GM11168 (cell line): Measurements from ENCODE around the gene POLN.

Source experiments
- in situ Hi-C: fragments of 300-500 bp; cut with MboI; formaldehyde crosslinking; loops from one replicate; pipeline ENCODE4 v1.12.0; 2022; ENCODE audit warnings: low sequenced_read_pairs; ENCODE audit not compliant: unreplicated experiment

The POLN gene

GRCh38 chr4:2127609-2128332, 114.2 kb downstream of the POLN start:
- in situ Hi-C loops, result no loop called here

GRCh38 chr4:2126309-2127043, 115.4 kb downstream of the POLN start:
- in situ Hi-C loops, result no loop called here

GRCh38 chr4:2125831-2126230, 116.1 kb downstream of the POLN start:
- in situ Hi-C loops, result no loop called here

DNA sequence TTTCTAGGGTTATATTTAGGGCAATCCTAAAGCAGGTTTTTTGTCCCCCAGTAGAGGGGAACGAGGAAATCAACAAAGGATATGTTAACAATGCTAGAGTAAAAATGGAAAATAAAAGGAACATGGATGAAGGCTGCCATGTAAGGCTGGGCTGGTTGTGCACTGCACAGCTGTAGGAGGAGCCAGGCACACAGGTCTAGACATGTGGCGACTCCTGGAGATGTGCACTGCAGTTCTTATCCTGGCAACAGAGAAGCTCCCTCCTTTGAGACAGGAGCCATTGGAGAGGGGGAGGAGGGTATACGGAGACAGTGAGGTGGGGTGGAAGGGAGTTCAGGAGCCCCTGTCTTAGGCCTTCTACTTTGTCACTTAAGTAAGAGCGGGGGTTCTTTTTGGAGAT, 116.9 kb downstream of the POLN start:
- in situ Hi-C loops, result no loop called here

GRCh38 chr4:2116687-2117400, 125.1 kb downstream of the POLN start:
- in situ Hi-C loops, result no loop called here

GRCh38 chr4:2105559-2105958, 136.4 kb downstream of the POLN start:
- in situ Hi-C loops, result no loop called here

- in situ Hi-C loops, result no loop called here
Measured at GRCh38 chr4:2104556-2105345, 137.2 kb downstream of the POLN start.

DNA sequence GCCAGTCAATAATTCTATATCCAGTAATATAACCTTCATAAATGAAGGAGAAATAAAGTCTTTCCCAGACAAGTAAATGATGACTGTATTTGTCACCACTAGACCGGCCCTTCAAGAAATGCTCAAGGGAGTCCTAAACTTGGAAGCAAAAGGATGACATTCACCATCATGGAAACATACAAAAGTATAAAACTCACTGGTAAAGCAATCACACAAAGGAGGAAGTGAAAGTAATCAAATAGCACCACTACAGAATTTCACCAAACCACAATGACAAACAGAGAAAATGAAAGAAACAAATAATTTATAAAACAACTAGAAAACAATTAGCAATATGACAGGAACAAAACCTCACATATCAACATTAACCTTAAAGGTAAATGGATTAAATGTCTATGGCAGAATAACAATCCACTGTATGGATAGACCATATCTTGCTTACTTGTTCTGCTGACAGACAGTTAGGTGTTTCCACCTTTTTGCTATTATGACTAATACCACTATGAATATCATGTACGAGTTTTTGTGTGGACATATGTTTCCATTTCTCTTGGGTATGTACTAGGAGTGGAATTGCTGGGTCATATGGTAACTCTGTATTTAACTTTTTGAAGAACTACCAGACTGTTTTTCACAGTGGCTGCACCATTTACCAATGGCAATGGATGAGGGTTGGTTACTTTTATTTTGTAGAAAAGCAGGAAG, 137.9 kb downstream of the POLN start:
- in situ Hi-C loops, result no loop called here

GRCh38 chr4:2103127-2103842, 138.6 kb downstream of the POLN start:
- in situ Hi-C loops, result no loop called here

GRCh38 chr4:2102045-2102883, 139.7 kb downstream of the POLN start:
- in situ Hi-C loops, result no loop called here

DNA sequence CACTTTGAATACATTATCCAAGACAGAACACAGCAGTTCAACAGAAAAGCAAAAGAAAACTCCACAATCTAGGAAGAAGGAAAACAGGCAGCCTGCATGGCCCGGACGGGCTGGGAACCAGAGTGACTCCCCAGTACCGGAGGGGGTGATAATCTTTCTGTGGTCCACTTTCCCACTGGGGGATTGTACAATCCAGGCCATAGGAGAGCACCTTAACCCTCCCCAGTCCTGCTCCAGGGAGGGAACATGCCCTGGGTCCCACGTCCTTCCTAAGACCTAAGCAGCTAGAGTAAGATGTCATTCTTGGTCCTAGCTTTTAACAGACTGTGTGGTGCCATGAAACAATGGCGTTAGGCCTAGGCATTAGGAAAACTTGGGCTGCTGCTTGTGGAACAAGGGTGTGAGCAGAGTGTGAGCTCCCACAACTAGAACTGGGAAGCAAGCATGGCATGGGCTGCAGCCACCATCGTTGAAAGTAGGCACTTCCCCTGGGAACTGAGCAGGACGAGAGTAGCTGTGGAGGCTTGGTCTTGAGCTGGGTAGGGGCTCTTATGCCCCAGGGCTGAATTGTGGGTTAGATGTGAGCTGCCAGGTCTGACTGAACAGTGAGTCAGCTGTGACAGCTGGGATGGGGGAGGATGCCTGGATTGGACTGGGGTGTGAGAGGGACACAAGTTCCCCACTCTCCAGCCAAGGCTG, 140.4 kb downstream of the POLN start:
- in situ Hi-C loops, result no loop called here

- in situ Hi-C loops, result no loop called here
Measured at GRCh38 chr4:2096073-2096609, 145.8 kb downstream of the POLN start.

GRCh38 chr4:2095236-2096072, 146.5 kb downstream of the POLN start:
- in situ Hi-C loops, result no loop called here

- in situ Hi-C loops, result no loop called here
Measured at GRCh38 chr4:2094545-2094944, 147.4 kb downstream of the POLN start.

GRCh38 chr4:2093265-2093664, 148.7 kb downstream of the POLN start:
- in situ Hi-C loops, result no loop called here

DNA sequence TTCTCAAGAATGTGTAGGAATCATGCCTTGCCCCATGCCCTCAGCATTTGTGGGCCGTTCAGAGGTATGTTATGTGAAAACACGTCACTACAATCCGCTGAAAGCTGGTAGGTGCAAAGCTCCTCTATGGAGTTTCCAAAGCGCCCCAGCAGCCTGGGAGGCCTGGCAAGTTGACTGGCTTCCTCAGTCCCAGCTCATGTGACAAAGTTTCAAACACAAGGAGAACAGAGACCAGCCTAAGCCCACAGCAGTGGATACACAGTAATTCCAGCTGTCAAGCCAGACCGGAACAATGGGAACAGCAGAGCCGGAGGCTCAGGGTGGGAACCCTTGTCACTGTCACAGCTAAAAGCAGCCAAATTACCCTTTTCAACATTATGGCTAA, 149.3 kb downstream of the POLN start:
- in situ Hi-C loops, result no loop called here
